ENCODE measurements around the gene KRT38.
"Not testable (repeated sequence)": the region's sequence is repeated elsewhere in the genome, so short reads cannot be mapped to it uniquely, and the experiment has no call there.

The KRT38 gene

GRCh38 chr17:41429667-41430066 lies 11.1 kb downstream of the KRT38 start:
- H3K4me3 ChIP-seq (ENCODE audit: low read depth, low read length, poor library complexity, severe bottlenecking), result no peak overlapping the region
- H3K79me2 ChIP-seq (ENCODE audit: insufficient read depth, low read length), result no peaks in the 10 kb centered on the region
- no peaks in the 10 kb centered on the region for H3K9me2 ChIP-seq (ENCODE audit: low read depth, low read length)
- H3K36me3 ChIP-seq (ENCODE audit: insufficient read depth, low read length), result no peaks in the 10 kb centered on the region
- no peaks in the 10 kb centered on the region for H3K9me3 ChIP-seq (ENCODE audit: low read length)
- H3K27me3 ChIP-seq (ENCODE audit: insufficient read depth, low read length), result no peaks in the 10 kb centered on the region
- no peaks in the 10 kb centered on the region for H3F3A ChIP-seq (ENCODE audit: insufficient read depth, low read length)
- H3K4me2 ChIP-seq (ENCODE audit: low read length), result no peak overlapping the region
- H3K9ac ChIP-seq (ENCODE audit: low read length), result no peak overlapping the region
- H4K20me1 ChIP-seq (ENCODE audit: insufficient read depth, low read length), result no peaks in the 10 kb centered on the region
- H3K4me1 ChIP-seq (ENCODE audit: insufficient read depth, low read length, severe bottlenecking), result no peaks in the 10 kb centered on the region
- H3K27ac ChIP-seq (ENCODE audit: low read depth, low read length, poor library complexity, severe bottlenecking), result no peak overlapping the region
- TF ChIP-seq EZH2 (IDR thresholded peaks at IDR 0.05; ENCODE audit: borderline replicate concordance, low read length), result no peak
- no peak for TF ChIP-seq CTCF (IDR thresholded peaks at IDR 0.05; ENCODE audit: low read length)
- no peak overlapping the region for H2AFZ ChIP-seq (ENCODE audit: low read length)

GRCh38 chr17:41428591-41429291 lies 12.0 kb downstream of the KRT38 start:
- no peak overlapping the region for H3K4me3 ChIP-seq (ENCODE audit: low read depth, low read length, poor library complexity, severe bottlenecking)
- H2AFZ ChIP-seq (ENCODE audit: low read length), result no peak overlapping the region
- no peaks in the 10 kb centered on the region for H3K27me3 ChIP-seq (ENCODE audit: insufficient read depth, low read length)
- H3K36me3 ChIP-seq (ENCODE audit: insufficient read depth, low read length), result no peaks in the 10 kb centered on the region
- no peaks in the 10 kb centered on the region for H3K9me2 ChIP-seq (ENCODE audit: low read depth, low read length)
- H3K27ac ChIP-seq (ENCODE audit: low read depth, low read length, poor library complexity, severe bottlenecking), result no peak overlapping the region
- H4K20me1 ChIP-seq (ENCODE audit: insufficient read depth, low read length), result no peaks in the 10 kb centered on the region
- no peaks in the 10 kb centered on the region for H3K4me1 ChIP-seq (ENCODE audit: insufficient read depth, low read length, severe bottlenecking)
- H3K79me2 ChIP-seq (ENCODE audit: insufficient read depth, low read length), result no peaks in the 10 kb centered on the region
- H3K9ac ChIP-seq (ENCODE audit: low read length), result no peak overlapping the region
- H3K4me2 ChIP-seq (ENCODE audit: low read length), result no peak overlapping the region
- no peaks in the 10 kb centered on the region for H3F3A ChIP-seq (ENCODE audit: insufficient read depth, low read length)
- H3K9me3 ChIP-seq (ENCODE audit: low read length), result no peaks in the 10 kb centered on the region
- no peak for TF ChIP-seq CTCF (IDR thresholded peaks at IDR 0.05; ENCODE audit: low read length)
- no peak for TF ChIP-seq EZH2 (IDR thresholded peaks at IDR 0.05; ENCODE audit: borderline replicate concordance, low read length)

GRCh38 chr17:41424111-41424635 lies 16.6 kb downstream of the KRT38 start, which contains the start of gene KRT37:
TSS of gene KRT37 (minus strand) at chr17:41424585. CDS start at chr17:41424523, 62 bp downstream.
- Histone ChIP-seq H3K9me2 (ENCODE audit: low read depth, low read length) (no peaks in the 10 kb centered on the region), H3K9me3 (ENCODE audit: low read length) (no peaks in the 10 kb centered on the region), H3K27ac (ENCODE audit: low read depth, low read length, poor library complexity, severe bottlenecking) (no peak within 1 kb of the TSS), H3K79me2 (ENCODE audit: insufficient read depth, low read length) (no peaks in the 10 kb centered on the region), H3K4me3 (ENCODE audit: low read depth, low read length, poor library complexity, severe bottlenecking) (no peak within 1 kb of the TSS), H2AFZ (ENCODE audit: low read length) (no peak within 1 kb of the TSS), H3K4me2 (ENCODE audit: low read length) (no peak within 1 kb of the TSS), H4K20me1 (ENCODE audit: insufficient read depth, low read length) (no peaks in the 10 kb centered on the region), H3K36me3 (ENCODE audit: insufficient read depth, low read length) (no peaks in the 10 kb centered on the region), H3K27me3 (ENCODE audit: insufficient read depth, low read length) (no peaks in the 10 kb centered on the region), H3K4me1 (ENCODE audit: insufficient read depth, low read length, severe bottlenecking) (no peaks in the 10 kb centered on the region), H3K9ac (ENCODE audit: low read length) (no peak within 1 kb of the TSS), H3F3A (ENCODE audit: insufficient read depth, low read length) (no peaks in the 10 kb centered on the region)
- TF ChIP-seq CTCF (IDR thresholded peaks at IDR 0.05; ENCODE audit: low read length), result no peak
- TF ChIP-seq EZH2 (IDR thresholded peaks at IDR 0.05; ENCODE audit: borderline replicate concordance, low read length), result no peak

- not testable (repeated sequence) for H3F3A ChIP-seq (ENCODE audit: insufficient read depth, low read length); H3K9me3 ChIP-seq (ENCODE audit: low read length); H3K27ac ChIP-seq (ENCODE audit: low read depth, low read length, poor library complexity, severe bottlenecking); H3K36me3 ChIP-seq (ENCODE audit: insufficient read depth, low read length); H3K4me3 ChIP-seq (ENCODE audit: low read depth, low read length, poor library complexity, severe bottlenecking); H3K4me2 ChIP-seq (ENCODE audit: low read length); H3K9ac ChIP-seq (ENCODE audit: low read length); H3K9me2 ChIP-seq (ENCODE audit: low read depth, low read length); H4K20me1 ChIP-seq (ENCODE audit: insufficient read depth, low read length); H3K27me3 ChIP-seq (ENCODE audit: insufficient read depth, low read length); H2AFZ ChIP-seq (ENCODE audit: low read length); H3K79me2 ChIP-seq (ENCODE audit: insufficient read depth, low read length); H3K4me1 ChIP-seq (ENCODE audit: insufficient read depth, low read length, severe bottlenecking)
Measured at GRCh38 chr17:41422586-41422985, 18.2 kb downstream of the KRT38 start.

Data from OCI-LY1 (cell line).